GM21360 (cell line): ENCODE data around the gene EFNA5.
A peak's percentile ranks its signal among the peaks of the same experiment; 100 is the strongest.
"Not testable (repeated sequence)": the region's sequence is repeated elsewhere in the genome, so short reads cannot be mapped to it uniquely, and the experiment has no call there.

ENCODE experiments used
- ATAC-seq: cut with Tn5 transposase; IDR thresholded peaks from one replicate; pipeline ENCODE4 v1.9.1; 2021; ENCODE audit warnings: mild to moderate bottlenecking, moderate library complexity; ENCODE audit not compliant: unreplicated experiment

Gene EFNA5

DNA sequence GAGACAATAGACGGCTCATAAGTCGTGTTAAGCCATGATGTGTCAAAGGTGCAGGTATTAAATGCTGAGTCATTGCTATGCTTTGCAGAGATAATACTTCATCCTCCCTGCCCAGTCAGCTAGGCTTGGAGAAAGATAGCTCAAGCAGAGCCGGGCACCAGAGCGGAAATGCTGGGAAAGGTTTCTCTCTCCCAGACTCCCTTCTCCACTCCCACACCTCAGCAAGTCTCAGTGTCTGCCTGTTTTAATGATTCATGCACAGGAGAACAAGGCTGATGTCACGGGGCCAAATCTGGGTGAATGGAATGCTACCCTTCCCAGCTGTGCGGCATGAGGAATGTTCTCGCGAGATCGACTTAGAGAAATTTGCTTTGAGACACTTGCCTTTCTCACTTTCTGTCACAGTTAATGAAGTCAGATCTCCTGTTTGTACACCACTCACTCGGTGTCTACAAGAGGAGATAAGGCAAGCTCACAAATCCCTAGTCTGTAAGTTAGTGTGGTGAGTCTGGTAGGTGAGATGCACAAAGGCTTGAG, 204.4 kb downstream of the EFNA5 start:
- no peak for ATAC-seq

DNA sequence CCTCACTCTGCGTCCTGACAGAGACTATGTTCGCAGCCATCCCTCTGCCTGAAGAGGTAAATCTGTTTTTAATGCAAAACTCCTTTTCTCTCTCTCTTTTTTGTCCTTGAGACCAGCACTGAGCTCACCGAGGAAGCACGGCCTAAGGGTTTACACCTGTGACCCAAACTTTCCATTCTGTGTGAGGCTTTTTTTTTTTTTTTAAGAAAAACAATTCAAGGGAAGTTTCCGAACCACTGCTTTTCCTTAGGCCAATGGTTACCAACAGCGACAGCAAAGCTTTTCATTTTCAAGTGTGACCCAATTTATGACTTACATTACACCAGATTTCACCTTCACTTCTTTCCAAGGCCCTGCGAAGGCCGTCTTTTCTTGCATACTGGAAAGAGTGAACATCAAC, 205.9 kb downstream of the EFNA5 start:
- no peak for ATAC-seq

DNA sequence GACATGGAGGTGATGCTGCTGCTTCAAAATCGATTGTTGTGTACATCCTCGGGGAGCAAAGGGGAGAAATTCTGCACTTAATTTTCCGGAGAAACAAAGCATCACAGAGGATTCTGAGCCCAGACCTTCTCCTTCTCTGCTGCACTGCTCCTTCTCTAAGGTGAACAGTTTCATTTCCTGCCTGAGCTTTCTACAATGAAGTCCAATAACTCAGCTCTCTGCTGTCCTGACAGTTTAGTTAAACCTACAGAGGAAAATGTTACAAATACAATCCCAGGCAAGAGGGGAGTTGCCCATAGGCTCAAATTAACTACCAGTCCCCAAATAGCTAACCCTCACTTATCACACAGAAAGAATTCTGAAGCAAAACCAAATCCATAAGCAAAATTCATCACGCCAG, 206.3 kb downstream of the EFNA5 start:
- peak; percentile 59 for ATAC-seq

- ATAC-seq: no peak
These were observed 207.0 kb downstream of the EFNA5 start for GRCh38 chr5:107463731-107464130.

DNA sequence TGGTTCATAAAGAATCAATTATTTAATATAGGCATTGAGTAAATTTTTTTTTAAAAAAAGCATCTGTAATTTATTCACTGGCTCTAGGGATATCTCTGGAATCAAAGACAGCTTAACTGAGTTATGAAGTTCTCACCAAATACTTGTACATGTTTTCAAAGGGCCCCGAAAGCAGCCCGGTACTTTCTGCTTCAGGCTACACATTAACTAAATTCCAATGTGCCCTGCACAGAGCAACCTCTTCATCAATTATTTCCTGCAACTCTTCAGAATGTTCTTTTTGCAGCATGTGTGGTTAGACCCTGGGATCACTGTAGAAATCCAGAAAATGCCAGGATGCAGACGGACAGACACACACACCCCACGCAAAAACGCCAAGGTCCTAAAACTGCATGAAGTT, 209.0 kb downstream of the EFNA5 start:
- no peak for ATAC-seq

DNA sequence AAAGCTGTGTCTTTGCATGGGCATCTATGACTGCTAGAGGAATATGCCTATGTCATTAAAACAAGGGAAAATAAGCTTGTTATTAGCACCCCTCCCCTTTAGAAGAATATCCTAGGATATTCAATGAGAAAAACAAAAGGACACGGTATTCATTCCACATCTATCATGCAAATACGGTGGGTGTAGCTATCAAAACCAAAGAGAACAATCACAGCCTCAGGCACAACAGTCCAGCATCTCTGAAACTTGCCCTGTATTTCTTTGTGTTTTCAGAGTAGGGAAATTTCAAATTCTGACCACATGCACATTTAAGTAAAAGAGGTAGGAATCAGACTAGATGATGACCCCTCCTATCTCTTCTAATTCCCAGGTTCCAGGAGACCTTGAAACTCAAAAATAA, 209.9 kb downstream of the EFNA5 start:
- ATAC-seq: no peak

GRCh38 chr5:107459605-107460004, 211.1 kb downstream of the EFNA5 start:
- ATAC-seq: no peak

DNA sequence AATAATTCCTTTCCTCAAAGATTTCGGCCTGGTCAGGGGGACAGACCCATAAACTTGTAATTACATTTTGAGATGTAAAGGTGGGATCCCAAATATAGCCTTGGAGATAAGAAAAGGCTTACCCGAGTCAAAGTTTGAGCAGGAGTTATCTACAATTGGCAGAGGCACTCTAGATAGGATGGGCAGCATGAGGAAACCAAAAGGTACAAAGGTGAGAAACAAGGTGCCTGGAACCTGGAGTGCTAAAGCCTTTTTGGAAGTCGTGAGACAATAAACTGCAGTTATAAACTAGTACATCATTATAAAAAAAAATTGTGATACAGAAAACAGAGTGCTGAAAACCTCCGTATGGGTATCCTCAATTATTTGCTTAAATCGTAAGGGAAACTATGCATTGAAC, 212.4 kb downstream of the EFNA5 start:
- ATAC-seq: no peak

DNA sequence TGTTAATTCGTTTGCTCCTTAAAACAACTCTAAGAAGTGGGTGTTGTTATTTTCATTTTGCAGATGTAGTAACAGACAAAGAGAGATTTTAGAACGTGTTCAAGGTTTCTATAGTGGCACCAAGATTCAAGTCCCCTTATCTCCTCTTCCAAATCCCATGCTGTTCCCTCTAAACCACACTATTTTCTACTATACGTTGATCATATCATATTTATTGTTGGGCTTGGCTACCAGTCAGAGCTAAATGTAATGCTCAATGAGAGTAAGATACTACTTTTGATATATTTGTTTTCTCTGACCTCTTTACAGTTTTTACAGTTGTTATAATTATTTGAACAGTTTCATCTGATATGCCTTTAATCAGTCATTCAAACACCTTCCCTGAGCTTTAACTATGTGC, 212.9 kb downstream of the EFNA5 start:
- no peak for ATAC-seq

- ATAC-seq: no peak
These were observed 213.6 kb downstream of the EFNA5 start for GRCh38 chr5:107457138-107457537.

- peak; percentile 77 for ATAC-seq
These were observed 214.4 kb downstream of the EFNA5 start for GRCh38 chr5:107456281-107456715.

DNA sequence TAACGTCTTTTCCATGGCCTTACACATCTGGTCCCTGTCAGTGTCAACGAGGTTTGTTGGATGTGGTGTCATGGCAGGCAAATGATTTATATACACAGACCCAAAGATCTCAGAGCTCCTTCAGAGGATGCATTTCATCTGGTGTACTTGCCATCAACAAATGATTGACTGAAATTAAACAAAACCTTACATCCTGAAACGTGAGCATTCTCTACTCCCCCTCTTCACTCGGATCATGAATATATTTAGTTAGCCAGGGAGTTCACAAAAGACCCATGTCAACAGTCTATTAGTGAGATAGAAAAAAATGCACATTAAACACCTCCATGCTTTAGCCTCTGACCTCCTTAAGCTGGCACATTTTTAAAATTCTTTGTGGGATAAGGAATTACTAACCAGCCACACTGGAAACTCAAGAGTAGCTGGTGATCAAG, 215.6 kb downstream of the EFNA5 start:
- ATAC-seq: no peak

DNA sequence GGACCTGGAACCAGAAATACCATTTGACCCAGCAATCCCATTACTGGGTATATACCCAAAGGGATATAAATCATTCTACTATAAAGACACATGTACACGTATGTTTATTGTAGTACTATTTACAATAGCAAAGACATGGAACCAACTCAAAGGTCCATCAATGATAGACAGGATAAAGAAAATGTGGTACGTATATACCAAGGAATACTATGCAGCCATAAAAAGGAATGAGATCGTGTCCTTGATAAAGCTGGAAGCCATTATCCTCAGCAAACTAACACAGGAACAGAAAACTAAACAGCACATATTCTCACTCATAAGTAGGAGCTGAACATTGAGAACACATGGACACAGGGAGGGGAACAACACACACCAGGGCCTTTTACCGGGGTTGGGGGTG, 218.9 kb downstream of the EFNA5 start:
- ATAC-seq: not testable (repeated sequence)

GRCh38 chr5:107451028-107451427, 219.7 kb downstream of the EFNA5 start:
- no peak for ATAC-seq

DNA sequence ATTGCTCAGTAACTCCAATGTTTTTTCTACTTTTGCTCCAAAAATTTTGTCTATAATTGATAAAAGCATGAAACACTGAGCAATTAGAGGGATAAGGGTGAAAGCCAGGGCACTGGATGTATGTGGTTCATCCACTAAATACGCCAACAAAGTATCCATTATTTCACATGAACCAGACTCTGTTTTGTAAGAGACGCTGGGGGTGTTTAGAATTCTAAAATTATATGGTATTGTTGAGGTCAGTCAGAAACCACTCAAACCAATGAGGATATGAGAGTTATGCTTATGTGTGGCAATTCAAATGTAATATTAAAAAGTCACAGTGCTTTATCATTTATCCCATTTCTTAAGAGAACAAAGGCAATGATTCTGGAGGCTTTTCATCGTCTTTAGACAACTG, 220.2 kb downstream of the EFNA5 start:
- ATAC-seq: no peak

GRCh38 chr5:107449369-107449768, 221.4 kb downstream of the EFNA5 start:
- ATAC-seq: no peak

GRCh38 chr5:107447587-107447986, 223.2 kb downstream of the EFNA5 start:
- ATAC-seq: no peak

DNA sequence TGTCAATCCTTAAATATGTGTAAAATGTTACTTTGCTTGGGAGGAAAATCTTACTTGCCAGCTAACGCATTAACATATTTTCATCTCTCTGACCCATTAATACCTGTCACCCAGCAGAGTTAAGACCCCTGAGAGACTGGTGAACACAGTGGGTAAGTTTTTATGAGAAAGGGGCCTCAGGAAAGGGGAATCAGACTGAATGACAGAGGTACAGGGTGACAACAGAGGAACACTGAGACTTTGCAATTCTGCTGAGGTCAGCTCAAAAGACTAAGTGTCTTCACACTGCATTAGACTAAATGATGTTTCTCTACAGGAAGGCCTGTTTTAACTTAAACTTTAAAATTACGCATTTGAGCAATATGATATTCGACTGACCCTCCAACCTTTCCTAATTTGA, 223.8 kb downstream of the EFNA5 start:
- ATAC-seq: no peak

DNA sequence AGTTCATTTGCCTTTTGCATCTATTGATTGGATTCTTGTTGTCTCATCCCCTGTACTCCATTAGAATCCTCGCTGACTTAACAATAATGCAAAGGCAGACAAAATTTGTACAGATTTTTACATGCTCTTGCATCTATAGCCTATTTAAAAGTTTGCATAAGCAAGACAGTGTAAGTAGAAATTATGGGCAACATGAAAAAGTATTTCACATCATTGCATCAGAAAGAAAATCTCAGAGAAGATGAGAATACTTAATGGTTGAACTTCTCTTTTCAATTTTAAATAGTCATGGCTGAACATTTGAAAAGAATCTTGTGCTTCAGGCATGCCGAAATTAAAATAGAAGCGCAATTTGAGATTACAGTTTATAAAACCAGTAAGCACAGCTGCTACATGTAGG, 226.4 kb downstream of the EFNA5 start:
- no peak for ATAC-seq

DNA sequence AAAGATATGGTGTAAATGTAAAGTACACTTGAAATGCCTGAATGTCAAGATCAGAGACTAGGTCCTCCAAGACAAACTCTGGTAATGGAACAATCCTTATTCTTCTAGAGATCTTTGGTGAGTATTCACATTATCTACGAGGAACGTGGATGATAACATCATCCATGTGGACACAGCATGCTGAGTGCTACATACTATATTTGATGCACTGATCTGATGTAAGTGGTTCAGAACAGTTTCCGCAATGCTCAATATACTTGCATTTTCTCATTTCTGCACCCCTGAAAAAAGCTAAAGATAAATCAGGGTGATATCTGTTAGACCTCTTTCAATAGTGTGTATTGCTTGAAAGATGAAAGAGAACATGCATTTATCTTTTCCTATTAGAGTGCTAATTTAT, 226.8 kb downstream of the EFNA5 start:
- ATAC-seq: no peak

GRCh38 chr5:107442452-107442851, 228.3 kb downstream of the EFNA5 start:
- ATAC-seq: no peak

GRCh38 chr5:107439832-107440231, 230.9 kb downstream of the EFNA5 start:
- no peak for ATAC-seq

- no peak for ATAC-seq
These were observed 232.7 kb downstream of the EFNA5 start for GRCh38 chr5:107437986-107438510.
